Left forelimb (tissue), 1 donor: ENCODE measurements around the gene CP.
"Not testable (repeated sequence)": the region's sequence is repeated elsewhere in the genome, so short reads cannot be mapped to it uniquely, and the experiment has no call there.

Source experiments
- DNase-seq: peaks from one replicate; pipeline ENCODE4 v3.0.0-alpha.2; 2018; ENCODE audit warnings: low spot score

Gene CP

DNA sequence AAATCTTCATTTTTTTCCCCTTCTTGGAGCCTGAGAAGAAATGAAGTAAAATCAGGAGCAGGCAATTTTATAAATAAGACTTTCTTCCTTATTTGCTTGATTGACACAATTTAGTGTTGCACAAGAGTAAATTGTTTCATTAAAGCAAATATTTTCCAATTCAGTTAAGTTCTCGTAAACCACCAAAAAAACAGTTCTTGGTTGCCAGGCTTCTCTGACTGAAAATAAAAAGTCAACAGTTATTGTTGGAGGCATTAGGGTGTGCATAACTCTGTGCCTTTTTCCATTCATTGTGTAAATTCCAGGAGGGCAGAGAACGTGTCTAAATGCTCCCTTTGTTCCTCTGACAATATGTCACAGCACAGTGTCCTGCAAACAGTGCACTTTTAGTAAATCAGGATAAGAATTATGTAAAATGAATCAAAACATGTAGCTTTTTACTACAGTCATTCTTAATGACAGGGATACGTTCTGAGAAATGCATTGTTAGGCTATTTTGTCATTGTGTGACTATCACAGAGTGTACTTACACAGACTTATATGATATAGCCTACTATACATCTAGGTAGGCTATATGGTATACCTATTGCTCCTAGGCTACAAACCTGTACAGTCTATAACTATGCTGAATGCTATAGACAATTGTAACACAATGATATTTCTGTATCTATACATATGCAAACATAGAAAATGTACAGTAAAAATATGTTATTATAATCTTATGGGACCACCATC is at the start of gene CP:
Gene CP (minus strand): TSS at position 47 of the 735 bp plus-strand sequence. CDS start 37 bp downstream, at position 10.
- no peak for DNase-seq

DNA sequence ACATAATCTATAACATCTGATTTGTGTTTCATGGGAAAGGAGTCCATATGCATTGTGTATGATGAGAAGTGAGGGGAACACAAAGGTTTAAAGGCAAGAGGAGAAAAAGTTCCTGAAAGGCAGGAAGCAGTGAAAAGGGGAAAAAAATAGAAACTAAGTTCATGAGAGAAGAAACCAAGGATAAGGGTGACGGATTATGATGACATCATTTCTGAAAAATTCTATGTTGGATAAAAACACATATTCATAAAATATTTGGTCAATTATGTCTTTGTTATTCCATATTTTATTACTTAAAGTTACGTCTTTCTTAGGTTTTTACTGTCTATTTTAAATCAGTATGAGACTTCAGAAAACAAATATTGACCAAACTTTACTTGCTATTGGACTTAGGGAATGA is 48.6 kb upstream of the CP start:
- no peak for DNase-seq

DNA sequence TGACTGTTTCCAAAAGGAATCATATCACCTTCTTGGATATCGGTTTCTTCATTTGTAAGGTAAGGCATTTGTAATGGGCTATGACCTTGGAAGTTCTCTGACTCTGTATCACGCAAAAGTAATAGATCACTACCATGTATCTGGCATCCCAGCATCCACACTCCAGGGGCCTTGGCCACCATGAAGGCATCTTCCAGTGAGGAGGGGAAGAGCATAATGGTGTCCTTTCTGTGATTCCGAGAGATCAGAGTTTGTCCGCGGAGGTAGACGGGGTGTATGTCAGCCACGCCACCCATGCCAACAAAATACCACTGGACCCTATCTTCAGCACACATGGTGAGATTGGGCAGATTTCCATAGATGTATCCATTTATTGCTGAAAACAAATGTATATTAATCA is 48.1 kb upstream of the CP start:
- DNase-seq = no peak

DNA sequence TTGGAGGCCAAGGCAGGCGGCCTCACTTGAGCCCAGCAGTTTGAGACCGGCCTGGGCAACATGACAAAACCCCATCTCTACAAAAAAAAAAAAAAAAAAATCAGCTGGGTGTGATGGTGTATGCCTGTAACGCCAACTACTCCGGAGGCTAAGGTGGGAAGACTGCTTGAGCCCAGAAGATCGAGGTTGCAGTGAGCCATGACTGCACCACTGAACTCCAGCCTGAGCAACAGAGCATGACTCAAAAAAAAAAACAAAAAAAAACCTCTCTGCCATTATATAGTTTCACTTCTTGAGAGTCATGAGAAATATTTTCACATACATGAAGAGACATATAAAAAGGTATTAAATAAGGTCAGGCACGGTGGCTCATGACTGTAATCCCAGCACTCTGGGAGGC is 45.9 kb upstream of the CP start:
- DNase-seq = no peak

DNA sequence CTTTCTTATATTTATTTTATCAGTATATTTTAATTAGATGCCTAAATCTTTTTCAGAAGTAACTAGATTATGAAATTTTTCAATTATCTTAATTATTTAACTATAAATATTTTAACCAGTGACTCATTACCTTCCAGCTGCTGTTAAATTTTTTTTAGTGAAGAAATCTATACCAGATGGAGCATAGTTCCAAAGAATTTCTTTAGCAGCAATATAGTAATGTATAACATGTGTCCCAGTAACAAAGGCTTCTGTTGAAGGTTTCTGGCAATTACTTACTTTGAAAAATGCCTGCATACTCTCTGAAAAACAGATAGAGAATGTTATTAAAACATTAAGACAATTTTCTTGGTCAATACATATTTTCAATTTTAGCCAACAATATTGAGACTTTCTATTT is 45.1 kb upstream of the CP start:
- DNase-seq = no peak

DNA sequence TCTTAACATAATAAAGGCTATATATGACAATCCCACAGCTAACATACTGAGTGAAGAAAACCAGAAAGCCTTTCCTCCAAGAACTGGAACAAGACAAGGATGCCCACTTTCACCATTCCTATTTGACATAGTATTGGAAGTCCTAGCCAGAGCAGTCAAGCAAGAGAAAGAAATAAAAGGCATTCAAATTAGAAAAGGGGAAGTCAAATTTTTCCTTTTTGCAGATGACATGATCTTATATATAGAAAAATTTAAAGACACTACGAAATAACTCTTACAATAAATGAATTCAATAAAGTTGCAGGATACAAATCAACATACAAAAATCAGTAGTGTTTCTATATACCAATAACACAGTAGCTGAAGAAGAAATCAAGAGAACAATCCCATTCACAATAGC is 42.2 kb upstream of the CP start:
- DNase-seq = no peak

DNA sequence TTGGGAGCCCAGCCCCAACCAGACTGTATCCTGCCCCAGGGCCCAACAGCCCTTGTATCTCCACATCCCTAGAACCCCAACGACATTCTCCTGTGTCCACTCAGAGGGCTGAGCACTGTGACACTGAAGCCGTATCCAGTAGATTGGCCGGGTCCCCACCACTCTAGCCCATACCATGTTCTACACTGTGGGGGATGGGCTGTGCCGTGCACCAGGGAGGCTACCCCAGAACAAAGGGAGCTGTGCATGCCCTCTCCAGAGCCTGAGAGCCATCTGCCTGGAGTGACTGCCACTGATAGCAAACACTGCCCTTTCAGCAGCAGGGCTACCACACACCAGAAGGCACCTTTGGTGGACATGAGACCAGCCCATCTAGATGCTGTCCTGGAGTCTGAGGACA is 37.1 kb upstream of the CP start:
- no peak for DNase-seq

DNA sequence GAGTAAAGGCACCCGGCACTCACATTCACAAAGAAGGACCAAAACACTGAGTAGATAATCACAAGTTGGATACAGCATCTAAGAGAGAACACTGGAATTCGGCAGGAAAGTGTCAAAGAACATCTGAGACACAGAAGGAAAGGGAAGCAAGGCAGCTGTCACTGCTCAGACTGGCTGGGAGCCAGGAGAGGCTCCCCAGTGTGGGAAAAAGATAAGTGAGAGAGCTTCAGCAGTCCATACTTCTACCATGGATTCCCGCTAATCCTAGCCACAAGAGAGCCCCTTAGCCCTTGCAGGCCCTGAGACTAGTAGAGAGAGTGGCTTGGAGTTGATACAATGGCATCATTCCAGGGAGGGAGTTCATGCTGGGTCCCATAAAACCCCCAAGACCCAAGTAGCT is 36.7 kb upstream of the CP start:
- no peak for DNase-seq

DNA sequence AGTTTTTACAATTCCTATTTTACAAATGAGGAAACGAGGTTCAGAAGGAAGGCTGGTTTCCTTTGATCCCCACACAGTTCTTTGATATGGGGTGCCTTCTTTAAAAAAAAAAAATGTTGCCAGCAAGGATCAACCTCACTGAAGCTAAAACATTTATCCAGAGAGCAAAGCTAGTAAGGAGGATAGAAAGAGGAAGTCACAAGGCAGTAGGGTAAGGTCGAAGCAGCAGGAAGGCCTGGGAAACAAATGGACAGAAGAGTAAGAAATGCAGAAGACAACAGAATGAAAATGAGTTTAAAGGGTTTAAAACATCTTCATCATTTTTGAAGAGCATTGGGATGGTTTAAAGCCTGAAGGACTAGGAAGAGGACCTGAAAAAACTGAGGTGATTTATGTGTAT is 30.6 kb upstream of the CP start:
- DNase-seq = no peak

DNA sequence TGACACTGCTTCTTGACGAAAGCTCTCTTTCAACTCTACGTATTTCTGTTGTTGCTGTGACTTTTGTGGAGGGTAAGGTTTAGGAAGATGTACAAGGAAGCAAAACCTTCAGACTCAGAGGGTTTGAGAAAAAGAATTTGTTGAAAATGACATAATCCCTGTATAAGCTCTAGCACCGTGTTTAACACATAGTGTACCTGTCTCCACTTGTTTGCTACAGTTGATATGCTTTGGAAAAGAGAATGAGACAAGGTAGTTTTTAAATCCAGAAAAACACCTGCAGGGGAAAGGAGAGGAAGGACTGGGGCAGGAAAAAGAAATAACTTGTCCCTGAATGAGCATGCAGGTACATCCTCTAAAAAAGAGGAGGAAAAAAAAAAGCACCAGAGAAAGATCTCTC is 29.6 kb upstream of the CP start:
- DNase-seq = no peak

DNA sequence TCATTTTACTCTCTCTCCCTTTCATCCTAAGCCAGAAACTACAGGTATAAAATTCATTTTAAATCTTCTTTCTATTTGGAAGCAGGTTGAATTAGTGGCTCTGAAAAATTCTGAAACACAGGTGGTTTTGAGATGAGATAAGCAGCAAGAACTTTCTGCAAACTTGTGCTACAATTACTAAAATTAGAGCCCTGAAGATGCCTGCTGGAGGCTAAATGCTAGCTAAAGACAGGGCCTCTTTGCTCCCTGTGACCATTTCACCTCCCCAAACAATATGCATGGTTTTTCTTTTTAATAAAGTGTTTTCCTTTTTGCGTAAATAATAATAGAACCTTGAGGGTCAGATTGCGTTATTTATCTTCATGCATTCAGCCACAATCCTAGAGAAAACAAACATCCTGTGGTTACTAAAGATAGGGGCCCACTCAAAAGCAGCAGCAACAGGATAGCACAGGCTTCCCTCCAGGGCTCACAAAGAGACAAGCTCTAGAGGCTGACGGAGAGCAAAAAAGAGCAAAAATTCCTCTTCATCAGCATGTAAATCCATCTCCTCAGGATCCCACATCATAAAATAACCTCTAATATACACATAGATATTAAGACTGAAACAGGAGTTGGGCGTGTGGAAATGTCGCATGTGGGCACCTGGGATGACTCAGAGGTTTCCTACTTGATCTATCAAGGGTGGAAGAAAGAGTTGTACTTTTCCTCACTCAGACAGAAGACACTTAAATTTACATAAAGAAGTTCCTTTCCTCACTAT is 26.5 kb upstream of the CP start:
- no peak for DNase-seq

DNA sequence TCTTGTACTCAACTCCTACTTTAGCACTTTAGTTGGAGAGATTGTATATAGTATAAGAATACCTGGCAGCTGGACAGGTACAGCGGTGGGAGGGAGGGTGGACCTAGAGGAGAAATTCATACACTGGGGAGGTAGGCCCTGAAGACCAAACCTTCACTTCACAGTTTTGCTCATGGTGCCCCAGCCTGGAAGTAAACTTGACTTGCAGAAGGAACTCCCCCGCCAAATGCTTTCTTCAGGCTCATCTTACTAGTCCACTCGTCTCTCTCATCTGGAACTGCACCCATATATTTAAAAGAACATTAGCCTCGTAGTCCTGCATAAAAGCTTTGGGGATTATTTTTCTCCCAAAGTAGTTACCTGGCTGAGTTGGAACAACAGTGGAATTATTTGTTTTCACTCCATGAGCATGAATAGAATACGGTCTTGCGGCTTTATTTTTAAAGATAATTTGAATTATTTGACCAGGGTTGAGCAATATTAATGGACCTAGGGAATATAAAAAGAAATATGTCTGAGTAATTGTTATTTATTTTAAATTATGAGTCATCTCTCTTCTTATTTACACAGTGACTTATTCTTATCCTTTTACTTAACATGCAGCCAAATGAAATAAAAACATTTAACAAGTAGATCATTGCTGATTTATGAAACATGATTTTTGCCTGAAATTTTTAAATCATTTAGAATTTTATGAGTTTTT is 25.5 kb upstream of the CP start:
- DNase-seq = no peak

DNA sequence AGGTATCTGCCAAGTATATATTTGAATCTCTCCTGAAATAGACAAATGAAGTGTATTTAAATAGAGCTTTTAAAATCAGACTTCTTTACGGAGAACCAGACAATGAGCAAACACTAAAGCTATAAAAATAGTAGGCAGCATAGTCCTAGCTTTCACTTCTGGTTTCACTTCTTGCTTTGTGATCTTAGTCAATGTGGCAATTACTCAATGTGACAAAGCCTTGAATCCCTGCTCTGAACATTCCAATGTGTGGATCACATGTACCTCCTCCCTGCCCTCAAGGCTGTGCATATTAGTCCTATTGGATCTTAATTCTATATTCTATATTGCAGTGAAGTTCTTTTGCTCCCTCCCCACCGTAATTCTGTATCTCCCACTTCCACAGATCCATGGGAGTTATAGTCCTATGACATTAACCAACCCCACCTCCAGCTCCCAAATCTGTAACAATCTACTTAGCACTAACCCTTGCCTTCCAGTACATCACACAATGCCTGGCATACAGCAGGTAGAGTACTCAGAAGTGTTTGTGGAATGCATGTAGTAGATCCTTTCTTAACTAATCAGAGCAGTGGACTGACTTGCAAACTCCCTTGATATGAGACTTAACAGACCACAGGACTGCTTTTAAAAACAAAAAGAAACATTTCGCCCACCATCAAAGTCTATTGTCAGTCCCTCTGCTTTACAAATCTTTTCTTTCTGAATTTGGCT is 24.3 kb upstream of the CP start:
- no peak for DNase-seq

DNA sequence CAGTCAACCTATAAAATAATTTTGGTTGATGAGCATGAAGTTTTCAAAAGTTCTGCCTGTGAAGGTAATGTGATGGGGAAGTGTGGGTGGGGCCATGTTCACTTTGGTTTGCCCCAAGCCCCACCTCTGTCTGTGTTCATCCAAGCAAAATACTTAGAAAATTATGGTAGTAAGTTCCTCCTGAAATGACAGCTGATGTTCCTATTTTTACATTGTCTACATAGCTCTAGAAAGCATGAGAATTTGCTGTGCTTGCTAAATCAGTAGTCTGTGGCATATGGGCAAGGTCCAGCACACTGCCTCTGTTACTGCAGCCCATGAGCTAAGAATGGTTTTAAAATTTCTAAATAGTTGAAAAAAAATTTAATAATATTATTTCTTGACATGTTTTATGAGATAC is 21.9 kb upstream of the CP start:
- DNase-seq = no peak

DNA sequence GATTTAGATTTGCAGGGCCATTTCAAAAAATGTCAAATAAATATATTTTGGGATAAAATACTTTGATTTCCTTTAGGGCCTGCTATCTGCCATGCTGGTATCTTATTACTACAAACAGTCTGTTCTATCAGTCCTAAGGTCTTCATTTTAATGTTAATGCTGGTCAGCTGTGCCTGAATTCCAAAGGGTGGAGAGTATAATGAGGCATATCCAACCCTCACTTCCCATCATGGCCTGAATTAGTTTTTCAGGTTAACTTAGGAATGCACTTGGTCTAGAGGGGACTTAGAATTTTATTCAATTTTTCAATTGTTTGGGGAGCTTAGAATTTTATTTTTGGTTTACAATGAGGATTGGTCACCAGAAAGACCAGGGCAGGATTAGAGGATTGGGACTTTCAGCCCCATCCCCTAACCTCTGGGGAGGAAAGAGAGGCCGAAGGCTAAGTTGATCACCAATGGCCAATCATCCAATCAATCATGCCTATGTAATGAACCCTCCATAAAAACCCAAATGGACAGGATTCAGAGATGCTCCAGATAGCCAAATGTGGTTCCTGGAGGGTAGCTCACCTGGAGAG is 17.8 kb upstream of the CP start:
- no peak for DNase-seq

DNA sequence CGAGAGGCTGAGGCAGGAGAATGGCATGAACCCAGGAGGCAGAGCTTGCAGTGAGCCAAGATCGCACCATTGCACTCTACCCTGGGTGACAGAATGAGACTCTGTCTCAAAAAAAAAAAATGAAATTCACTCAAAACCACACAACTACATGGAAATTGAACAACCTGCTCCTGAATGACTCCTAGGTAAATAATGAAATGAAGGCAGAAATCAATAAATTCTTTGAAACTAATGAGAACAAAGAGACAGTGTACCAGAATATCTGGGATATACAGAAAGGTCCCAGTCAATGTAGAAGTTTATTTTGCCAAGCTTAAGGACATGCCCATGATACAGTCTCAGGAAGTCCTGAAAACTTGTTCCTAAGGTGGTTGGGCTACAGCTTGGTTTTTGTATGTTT is 16.6 kb upstream of the CP start:
- DNase-seq = not testable (repeated sequence)

DNA sequence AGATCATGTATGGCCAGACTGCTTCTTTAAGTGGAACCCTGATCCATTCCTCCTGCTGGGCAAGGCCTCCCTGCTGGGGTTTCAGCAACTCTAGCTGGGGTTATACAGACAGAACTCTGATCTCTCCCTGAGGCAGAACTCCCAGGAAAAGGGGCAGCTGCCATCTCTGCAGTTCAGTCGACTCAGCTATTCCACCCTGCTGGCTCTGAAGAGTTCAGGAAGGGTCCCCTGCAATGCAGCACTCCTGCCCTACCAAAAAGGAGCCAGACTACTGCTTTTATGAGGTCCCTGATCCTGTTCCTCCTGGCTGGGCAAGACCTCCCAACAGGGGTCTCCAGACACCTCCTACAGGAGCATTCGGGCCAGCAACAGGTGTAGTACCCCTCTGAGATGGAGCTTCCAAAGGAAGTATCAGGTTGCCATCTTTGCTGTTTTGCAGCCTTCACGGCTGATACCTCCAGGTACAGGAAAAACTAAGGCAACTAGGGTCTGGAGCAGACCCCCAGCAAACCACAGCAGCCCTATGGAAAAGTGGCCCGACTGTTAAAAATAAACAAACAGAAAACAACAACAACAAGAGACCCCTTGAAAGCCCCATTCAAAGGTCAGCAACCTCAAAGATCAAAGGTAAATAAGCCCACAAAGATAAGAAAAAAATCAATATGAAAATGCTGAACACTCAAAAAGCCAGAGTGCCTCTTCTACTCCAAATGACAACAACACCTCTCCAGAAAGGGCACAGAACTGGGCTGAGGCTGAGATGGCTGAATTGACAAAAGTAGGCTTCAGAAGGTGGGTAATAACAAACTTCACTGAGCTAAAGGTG is 14.2 kb upstream of the CP start:
- no peak for DNase-seq

DNA sequence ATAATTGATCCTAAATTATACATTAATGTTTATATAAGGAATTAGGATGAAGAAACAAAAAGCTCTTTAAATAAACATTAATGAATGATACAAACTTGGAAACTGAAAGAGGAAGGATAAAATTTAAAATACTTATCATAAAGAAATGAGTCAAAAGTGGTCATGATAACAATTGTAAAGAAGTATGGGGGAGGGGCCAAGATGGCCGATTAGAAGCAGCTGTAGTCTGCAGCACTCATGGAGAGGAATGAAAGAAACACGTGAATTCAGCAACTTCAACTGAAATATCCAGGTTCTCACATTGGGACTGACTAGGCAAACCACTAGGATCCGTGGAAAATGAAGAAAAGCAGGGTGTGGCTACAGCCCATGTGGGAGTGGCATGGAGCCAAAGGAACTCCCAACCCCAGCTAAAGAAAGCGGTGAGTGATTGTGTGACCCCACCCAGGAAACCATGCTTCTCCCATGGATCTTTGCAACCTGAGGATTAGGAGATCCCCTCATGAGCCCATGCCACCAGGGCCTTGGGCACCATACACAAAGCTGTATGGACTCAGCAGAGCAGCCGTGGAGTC is 13.1 kb upstream of the CP start:
- DNase-seq = no peak

DNA sequence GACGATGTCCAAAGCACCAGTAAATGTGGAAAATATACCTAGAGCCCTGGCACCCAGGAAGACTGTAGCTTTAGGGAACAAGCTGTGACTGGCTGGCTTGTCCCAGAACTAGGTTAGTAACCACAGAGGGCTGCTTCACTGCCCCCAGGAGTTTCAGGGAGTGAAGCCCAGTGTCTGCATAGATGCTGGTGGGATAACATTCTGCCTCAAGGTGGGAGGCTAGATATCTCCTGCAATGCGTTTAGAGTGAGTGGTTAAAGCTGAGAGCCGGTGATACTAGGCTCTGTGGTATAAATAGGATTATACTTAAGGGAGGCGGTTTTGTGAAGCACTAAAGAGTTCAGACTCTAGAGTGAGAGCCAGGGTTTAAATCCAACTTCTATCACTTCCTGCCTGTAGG is 11.7 kb upstream of the CP start:
- DNase-seq = no peak

DNA sequence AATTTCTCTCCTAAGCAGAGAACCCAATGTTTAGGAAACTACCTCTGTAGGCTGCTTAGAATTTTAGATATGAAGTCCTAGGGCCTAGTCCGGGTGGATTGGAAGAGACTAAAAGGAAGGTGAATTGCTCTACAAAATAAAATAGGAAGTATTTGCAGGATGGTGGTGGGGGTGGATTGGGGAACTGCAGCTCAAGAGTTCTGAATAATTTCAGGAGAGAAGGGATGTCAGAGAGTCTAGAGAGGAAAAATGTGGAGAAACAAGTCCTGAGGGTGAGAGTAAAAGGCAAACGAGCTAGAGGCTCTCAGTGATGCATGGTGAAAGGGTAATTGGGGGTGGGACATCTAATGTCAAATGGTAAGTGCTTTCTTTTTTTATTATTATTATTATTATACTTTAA is 10.2 kb upstream of the CP start:
- no peak for DNase-seq
